ENCODE data around the gene FZD2. TPM values are rescaled to one million over a fixed set of nuclear protein-coding genes. Genes with fewer than 3 reads are reported as not detected.

Gene FZD2
- total and polyA plus RNA-seq, 2 of the 8 experiments (the other 6 are each of a cell fraction or from before 2014, with no cell fraction given) = 17.6 to 86.7 TPM

DNA sequence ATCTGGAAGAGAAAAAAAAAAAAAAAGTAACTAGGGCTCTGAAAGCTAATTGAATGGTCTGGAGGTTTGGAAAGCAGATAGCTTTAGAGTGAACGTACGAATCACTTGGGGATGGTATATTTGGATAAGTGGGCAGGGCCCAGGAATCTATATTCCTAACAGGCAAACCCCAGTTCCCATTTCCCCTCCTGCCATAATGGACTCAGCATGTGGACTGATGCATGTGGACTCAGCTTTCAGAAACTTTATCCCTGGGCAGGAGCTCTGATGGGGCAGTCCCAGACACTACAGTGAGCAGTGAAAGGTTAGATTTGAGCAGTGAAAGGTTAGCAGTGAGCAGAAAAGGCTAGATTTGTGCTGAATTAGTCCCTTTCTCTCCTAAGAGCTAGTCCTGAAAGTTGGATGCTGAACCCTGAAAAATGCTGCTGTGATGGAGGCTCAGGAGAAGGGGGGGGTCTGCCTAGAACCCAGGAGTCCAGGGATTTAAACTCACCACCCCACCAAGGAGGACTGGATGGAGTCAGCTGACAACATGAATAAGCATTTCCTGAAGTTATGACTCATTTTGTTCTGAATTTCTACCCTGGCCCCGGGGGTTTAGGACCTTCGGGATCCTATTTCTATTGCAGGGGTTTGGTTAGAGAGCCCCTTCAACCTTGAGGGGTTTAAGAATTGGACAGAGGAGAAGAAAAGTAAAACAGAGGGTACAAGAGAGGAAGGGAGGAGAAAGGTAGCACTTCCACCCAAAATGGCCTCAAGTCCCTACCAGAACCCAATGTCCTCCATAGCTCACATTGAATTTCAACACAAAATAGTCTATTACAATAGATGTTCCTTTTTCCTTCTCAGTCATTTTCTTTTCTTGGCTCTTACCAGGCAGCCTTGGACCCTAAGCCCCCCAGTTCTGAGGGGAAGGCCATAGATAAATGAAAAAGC, 10.3 kb upstream of the FZD2 start:
- Histone ChIP-seq H2BK12ac (ENCODE audit: low read depth, low read length) (no peak overlapping the region; the same call in none of the 2 replicates), H3K4me1 (replicated peaks in 1 of 4; ENCODE audit: control insufficient read depth in 3 of 4, insufficient read depth in 4 of 4, low read length in 3 of 4) (peaks cover 31 to 54% (median 45%) of the 10 kb centered on the region in 4 experiments), H4K91ac (replicated peaks; ENCODE audit: insufficient read length, low read length) (no peak overlapping the region), H3K4ac (replicated peaks; ENCODE audit: insufficient read length, low read depth, low read length) (no peak overlapping the region), H3K27me3 (replicated peaks in 1 of 4; ENCODE audit: control insufficient read depth in 3 of 4, extremely low read depth in 1 of 4, insufficient read depth in 3 of 4, low read length in 3 of 4) (peaks cover 0 to 41% (median 16%) of the 10 kb centered on the region in 4 experiments; a peak in 5 of 7 replicates), H3K18ac (ENCODE audit: extremely low read depth, low read length) (no peak overlapping the region), H3K4me2 (ENCODE audit: insufficient read depth in 1 of 2, low read depth in 2 of 2, low read length in 2 of 2) (peak overlapping the region in 1 of 2 experiments; percentile 53; a peak in 2 of 4 replicates), H4K5ac (ENCODE audit: insufficient read length, low read depth, low read length) (no peak overlapping the region), H3K79me2 (ENCODE audit: control insufficient read depth in 1 of 2, insufficient read depth in 2 of 2, low read length in 2 of 2) (no peaks in the 10 kb centered on the region), H2BK15ac (ENCODE audit: low read length) (no peak overlapping the region), H3K9me3 (ENCODE audit: insufficient read depth in 2 of 2, low read depth in 1 of 2, low read length in 1 of 2) (no peaks in the 10 kb centered on the region), H3K79me1 (ENCODE audit: low read depth, low read length) (no peaks in the 10 kb centered on the region; the same call in 1 of the 2 replicates), H3K36me3 (ENCODE audit: control insufficient read depth in 2 of 4, insufficient read depth in 4 of 4, low read length in 3 of 4) (no peaks in the 10 kb centered on the region), H4K20me1 (replicated peaks in 1 of 2; ENCODE audit: control insufficient read depth in 1 of 2, insufficient read depth in 2 of 2, low read length in 2 of 2) (no peaks in the 10 kb centered on the region), H3K56ac (replicated peaks; ENCODE audit: insufficient read length, low read depth, low read length) (no peak overlapping the region), H3K9ac (replicated peaks in 1 of 4; ENCODE audit: extremely low read depth in 1 of 4, low read depth in 3 of 4, low read length in 3 of 4) (no peak overlapping the region), H3K14ac (ENCODE audit: insufficient read length) (no peak overlapping the region), H3K4me3 (ENCODE audit: extremely low read depth in 1 of 4, insufficient read depth in 2 of 4, low read depth in 3 of 4, low read length in 4 of 4) (0 out of 8 replicates have a peak overlapping the region, but pooled peaks of 1 of the 4 experiments have one; percentile 24), H2BK120ac (replicated peaks; ENCODE audit: low read depth, low read length) (no peak overlapping the region), H3K23me2 (ENCODE audit: low read depth, low read length) (peaks cover 6% of the 10 kb centered on the region), H2AK5ac (ENCODE audit: low read depth, low read length) (no peak overlapping the region), H3K23ac (ENCODE audit: insufficient read length) (no peak overlapping the region), H3K27ac (ENCODE audit: low read depth, low read length) (no peak overlapping the region), H2BK5ac (ENCODE audit: low read depth, low read length) (no peak overlapping the region), H2BK20ac (ENCODE audit: low read length) (no peak overlapping the region), H2AFZ (ENCODE audit: low read length) (no peak overlapping the region), H4K8ac (ENCODE audit: extremely low read depth, insufficient read depth, low read length) (no peak overlapping the region)
- FAIRE-seq (no peak), DNase-seq (ENCODE audit: low read depth in 1 of 2, low spot score in 2 of 2) (no peak)
- ChIA-PET CTCF (ENCODE audit: partially characterized antibody) (interaction anchor here (0.6 to 3.1 kb wide), 10 partner anchors 10 to 147 kb away, joined by 3 to 9 read pairs (median 4); partner anchors contain the start of gene FZD2), POLR2A (ENCODE audit: partially characterized antibody) (interaction anchor here (1.1 to 14.7 kb wide), 5 partner anchors 9 to 109 kb away, joined by 3 to 219 read pairs (median 5); partner anchors contain the start of gene FZD2)
- WGBS, 2 experiments (ENCODE audit: extremely low coverage in 1 of 2, insufficient coverage in 1 of 2, insufficient read length in 1 of 2, insufficient replicate concordance in 2 of 2, low coverage in 1 of 2, low lambda C conversion rate in 2 of 2, missing lambda C conversion rate in 1 of 2) = 69% methylated on average over 4 of the region's 4 CpGs; no CpG with 5 or more reads in 1 of the 2 experiments
- TF ChIP-seq CHD2 (IDR thresholded peaks at IDR 0.05; ENCODE audit: low read length) (no peak), ZNF274 (IDR thresholded peaks at IDR 0.05; ENCODE audit: borderline replicate concordance, extremely low read depth, low read length) (no peak)

Measured in H1 (cell line).